Skeletal muscle satellite cell (primary cell): ENCODE measurements around the gene IRGC.

Source experiments
- H3K27me3 ChIP-seq: 2 replicates; pipeline ENCODE4 v1.7.0; 2013; ENCODE audit warnings: low read length; ENCODE audit not compliant: control insufficient read depth, insufficient read depth
- H3K36me3 ChIP-seq: 2 replicates; pipeline ENCODE4 v1.7.0; 2013; ENCODE audit warnings: mild to moderate bottlenecking, control low read depth, low read length; ENCODE audit not compliant: insufficient read depth
- H3K4me1 ChIP-seq: 2 replicates; pipeline ENCODE4 v1.7.0; 2013; ENCODE audit warnings: low read length; ENCODE audit not compliant: control insufficient read depth, insufficient read depth
- H3K4me2 ChIP-seq: 2 replicates; pipeline ENCODE4 v1.7.0; 2013; ENCODE audit warnings: mild to moderate bottlenecking, low read length
- H3K4me3 ChIP-seq: 2 replicates; pipeline ENCODE4 v1.7.0; 2013; ENCODE audit warnings: low read length
- H3K9ac ChIP-seq: 2 replicates; pipeline ENCODE4 v1.7.0; 2013; ENCODE audit warnings: mild to moderate bottlenecking, low read depth, low read length, moderate library complexity
- H3K9me3 ChIP-seq: replicated peaks from 2 replicates; pipeline ENCODE4 v1.7.0; 2013; ENCODE audit warnings: mild to moderate bottlenecking, control low read depth, low read length

The IRGC gene

GRCh38 chr19:43727593-43727853 lies 11.6 kb downstream of the IRGC start:
- H3K27me3 ChIP-seq: no peaks in the 10 kb centered on the region
- H3K4me3 ChIP-seq: no peak overlapping the region
- H3K36me3 ChIP-seq: peaks cover 44% of the 10 kb centered on the region

GRCh38 chr19:43729919-43730318 lies 14.0 kb downstream of the IRGC start:
- no peaks in the 10 kb centered on the region for H3K9me3 ChIP-seq
- no peak overlapping the region for H3K4me3 ChIP-seq
- no peak overlapping the region for H3K4me2 ChIP-seq
- H3K36me3 ChIP-seq: peaks cover 67% of the 10 kb centered on the region
- H3K4me1 ChIP-seq: no peaks in the 10 kb centered on the region
- H3K27me3 ChIP-seq: no peaks in the 10 kb centered on the region
- no peak overlapping the region for H3K9ac ChIP-seq

More at GRCh38 chr19:43727593-43727853, 11.6 kb downstream of the IRGC start:
- H3K4me2 ChIP-seq: no peak overlapping the region
- H3K4me1 ChIP-seq: no peaks in the 10 kb centered on the region
- H3K9ac ChIP-seq: no peak overlapping the region
- H3K9me3 ChIP-seq: no peaks in the 10 kb centered on the region

GRCh38 chr19:43731346-43731745 lies 15.5 kb downstream of the IRGC start:
- peaks cover 78% of the 10 kb centered on the region for H3K36me3 ChIP-seq

GRCh38 chr19:43731846-43732245 lies 16.0 kb downstream of the IRGC start:
- H3K27me3 ChIP-seq: no peaks in the 10 kb centered on the region
- H3K4me2 ChIP-seq: no peak overlapping the region
- H3K36me3 ChIP-seq: peaks cover 83% of the 10 kb centered on the region

More at GRCh38 chr19:43731346-43731745, 15.5 kb downstream of the IRGC start:
- no peak overlapping the region for H3K4me3 ChIP-seq
- no peak overlapping the region for H3K4me2 ChIP-seq
- no peaks in the 10 kb centered on the region for H3K27me3 ChIP-seq
- H3K9me3 ChIP-seq: no peaks in the 10 kb centered on the region
- H3K9ac ChIP-seq: no peak overlapping the region
- H3K4me1 ChIP-seq: no peaks in the 10 kb centered on the region

GRCh38 chr19:43735013-43735412 lies 19.1 kb downstream of the IRGC start:
- H3K27me3 ChIP-seq: no peaks in the 10 kb centered on the region
- H3K4me2 ChIP-seq: no peak overlapping the region
- no peaks in the 10 kb centered on the region for H3K9me3 ChIP-seq
- peaks cover 87% of the 10 kb centered on the region for H3K36me3 ChIP-seq
- no peak overlapping the region for H3K4me3 ChIP-seq
- no peaks in the 10 kb centered on the region for H3K4me1 ChIP-seq
- no peak overlapping the region for H3K9ac ChIP-seq

More at GRCh38 chr19:43731846-43732245, 16.0 kb downstream of the IRGC start:
- H3K9me3 ChIP-seq: no peaks in the 10 kb centered on the region
- no peak overlapping the region for H3K4me3 ChIP-seq
- H3K9ac ChIP-seq: no peak overlapping the region
- H3K4me1 ChIP-seq: no peaks in the 10 kb centered on the region

- Histone ChIP-seq H3K9me3 (no peaks in the 10 kb centered on the region), H3K4me3 (no peak overlapping the region), H3K27me3 (no peaks in the 10 kb centered on the region), H3K4me1 (no peaks in the 10 kb centered on the region), H3K36me3 (peaks cover 90% of the 10 kb centered on the region), H3K9ac (no peak overlapping the region), H3K4me2 (no peak overlapping the region)
These were observed 20.1 kb downstream of the IRGC start for GRCh38 chr19:43735957-43736356.

- peaks cover 85% of the 10 kb centered on the region for H3K36me3 ChIP-seq
- H3K4me3 ChIP-seq: no peak overlapping the region
- H3K9ac ChIP-seq: no peak overlapping the region
- H3K4me2 ChIP-seq: no peak overlapping the region
- no peaks in the 10 kb centered on the region for H3K4me1 ChIP-seq
- H3K27me3 ChIP-seq: no peaks in the 10 kb centered on the region
- no peaks in the 10 kb centered on the region for H3K9me3 ChIP-seq
These were observed 22.9 kb downstream of the IRGC start for GRCh38 chr19:43738780-43739211.

GRCh38 chr19:43739439-43740235 lies 23.8 kb downstream of the IRGC start:
- H3K9ac ChIP-seq: no peak overlapping the region
- no peaks in the 10 kb centered on the region for H3K4me1 ChIP-seq
- no peaks in the 10 kb centered on the region for H3K27me3 ChIP-seq
- H3K9me3 ChIP-seq: no peaks in the 10 kb centered on the region
- H3K4me2 ChIP-seq: no peak overlapping the region
- peaks cover 86% of the 10 kb centered on the region for H3K36me3 ChIP-seq
- H3K4me3 ChIP-seq: no peak overlapping the region

- Histone ChIP-seq H3K9me3 (no peaks in the 10 kb centered on the region), H3K4me3 (no peak overlapping the region), H3K9ac (no peak overlapping the region), H3K4me2 (no peak overlapping the region), H3K36me3 (peaks cover 84% of the 10 kb centered on the region), H3K27me3 (no peaks in the 10 kb centered on the region), H3K4me1 (no peaks in the 10 kb centered on the region)
These were observed 25.4 kb downstream of the IRGC start for GRCh38 chr19:43741075-43741825.

GRCh38 chr19:43743059-43743458 lies 27.2 kb downstream of the IRGC start:
- H3K36me3 ChIP-seq: peaks cover 85% of the 10 kb centered on the region

GRCh38 chr19:43747557-43748204 lies 31.8 kb downstream of the IRGC start:
- Histone ChIP-seq H3K9me3 (no peaks in the 10 kb centered on the region), H3K4me2 (no peak overlapping the region), H3K4me3 (no peak overlapping the region), H3K9ac (no peak overlapping the region), H3K36me3 (peaks cover 79% of the 10 kb centered on the region), H3K4me1 (peaks cover 15% of the 10 kb centered on the region), H3K27me3 (no peaks in the 10 kb centered on the region)

More at GRCh38 chr19:43743059-43743458, 27.2 kb downstream of the IRGC start:
- H3K9me3 ChIP-seq: no peaks in the 10 kb centered on the region
- H3K4me2 ChIP-seq: no peak overlapping the region
- H3K27me3 ChIP-seq: no peaks in the 10 kb centered on the region
- no peaks in the 10 kb centered on the region for H3K4me1 ChIP-seq
- H3K4me3 ChIP-seq: no peak overlapping the region
- no peak overlapping the region for H3K9ac ChIP-seq
